Left renal cortex interstitium (tissue), 4 donors: ENCODE measurements around the gene EGLN2. TPM values are rescaled to one million over a fixed set of nuclear protein-coding genes. Genes with fewer than 3 reads are reported as not detected.
"Not testable (repeated sequence)": the region's sequence is repeated elsewhere in the genome, so short reads cannot be mapped to it uniquely, and the experiment has no call there.

ENCODE experiments used
- DNase-seq, 4 donors: peaks; one replicate each; pipeline ENCODE4 v3.0.0-alpha.2; 2013; ENCODE audit warnings: low read depth in 4 of 4, low spot score in 2 of 4, missing footprints in 1 of 4
- polyA plus RNA-seq, 4 donors: library from polyadenylated mRNA; unstranded; fragments of 120-200 nt; gene quantifications; one replicate each; pipeline ENCODE4 v1.2.1, GENCODE V29; 2013; ENCODE audit not compliant: insufficient read length in 4 of 4

The EGLN2 gene
- polyA plus RNA-seq, 4 donors, result 64.8 to 91.8 (median 79.0) TPM

DNA sequence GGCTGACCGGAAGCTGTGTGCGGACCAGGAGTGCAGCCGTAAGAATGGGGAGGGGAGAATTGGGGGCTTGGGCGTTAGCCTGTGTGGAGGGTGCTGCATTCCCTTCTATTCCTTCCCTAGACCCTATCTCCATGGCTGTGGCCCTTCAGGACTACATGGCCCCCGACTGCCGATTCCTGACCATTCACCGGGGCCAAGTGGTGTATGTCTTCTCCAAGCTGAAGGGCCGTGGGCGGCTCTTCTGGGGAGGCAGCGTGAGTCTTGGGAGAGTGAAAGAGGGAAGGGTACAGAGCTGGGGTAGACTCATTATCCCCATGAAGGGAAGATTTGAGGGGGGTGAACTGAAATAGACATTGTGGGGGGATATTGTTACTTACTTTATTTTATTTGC is 23.4 kb upstream of the EGLN2 start:
- no peak for DNase-seq

DNA sequence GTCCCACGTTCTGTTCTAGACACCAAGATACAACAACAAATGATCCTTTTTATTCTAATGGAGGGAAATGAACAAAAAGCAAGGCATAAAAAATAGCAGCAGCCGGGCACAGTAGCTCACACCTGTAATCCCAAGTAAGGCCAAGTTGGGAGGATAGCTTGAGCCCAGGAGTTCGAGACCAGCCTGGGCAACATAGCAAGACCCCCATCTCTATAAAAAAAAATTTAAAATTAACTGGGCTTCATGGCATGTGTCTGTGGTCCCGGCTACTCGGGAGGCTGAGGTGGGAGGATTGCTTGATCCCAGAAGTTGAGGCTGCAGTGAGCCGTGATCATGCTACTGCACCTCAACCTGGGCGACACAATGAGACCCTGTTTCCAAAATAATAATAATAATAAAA is 22.6 kb upstream of the EGLN2 start:
- DNase-seq, result no peak

DNA sequence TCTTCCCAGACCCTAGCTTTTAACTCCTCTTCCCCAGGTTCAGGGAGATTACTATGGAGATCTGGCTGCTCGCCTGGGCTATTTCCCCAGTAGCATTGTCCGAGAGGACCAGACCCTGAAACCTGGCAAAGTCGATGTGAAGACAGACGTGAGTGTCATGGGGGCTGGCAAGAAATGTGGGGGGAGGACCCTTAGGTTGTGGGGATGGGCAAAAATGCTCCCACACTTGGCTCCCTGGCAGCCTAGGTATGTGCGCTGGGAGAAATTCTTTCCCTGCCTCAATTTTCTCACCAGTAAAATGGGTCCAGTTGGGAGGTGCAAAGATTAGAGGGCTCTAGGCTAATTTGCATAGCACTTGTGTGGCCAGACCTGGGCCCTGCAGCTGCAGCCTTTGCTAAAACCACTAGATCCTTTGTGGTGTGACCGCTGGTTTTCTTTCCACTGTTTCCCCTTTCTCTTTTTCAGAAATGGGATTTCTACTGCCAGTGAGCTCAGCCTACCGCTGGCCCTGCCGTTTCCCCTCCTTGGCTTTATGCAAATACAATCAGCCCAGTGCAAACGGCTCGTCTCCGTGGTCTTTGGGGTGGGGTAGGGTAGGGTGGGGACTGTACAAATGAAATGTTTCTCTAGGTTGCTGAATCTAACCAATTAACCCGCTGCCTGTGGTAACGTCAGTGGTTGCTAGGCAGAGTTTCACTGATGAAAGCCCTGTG is 21.9 kb upstream of the EGLN2 start:
- peak in 3 of 4 donors; percentile 74 to 92 (median 86) for DNase-seq

DNA sequence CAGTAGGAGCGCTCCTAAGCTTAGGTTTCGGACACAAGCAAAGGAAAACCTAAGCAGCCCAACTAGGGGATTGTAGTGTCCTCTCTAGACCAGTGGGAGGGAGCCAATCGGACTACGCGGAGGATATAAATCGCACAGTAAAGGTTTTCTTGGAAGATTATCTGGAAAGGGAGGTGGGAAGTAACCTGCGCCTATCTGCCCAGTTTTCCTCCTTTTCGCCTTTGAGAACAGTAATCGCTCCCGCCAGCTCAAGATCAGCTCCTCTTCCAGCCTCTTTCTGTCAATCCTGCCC is 21.4 kb upstream of the EGLN2 start:
- peak in 1 of 4 donors; percentile 95 for DNase-seq

DNA sequence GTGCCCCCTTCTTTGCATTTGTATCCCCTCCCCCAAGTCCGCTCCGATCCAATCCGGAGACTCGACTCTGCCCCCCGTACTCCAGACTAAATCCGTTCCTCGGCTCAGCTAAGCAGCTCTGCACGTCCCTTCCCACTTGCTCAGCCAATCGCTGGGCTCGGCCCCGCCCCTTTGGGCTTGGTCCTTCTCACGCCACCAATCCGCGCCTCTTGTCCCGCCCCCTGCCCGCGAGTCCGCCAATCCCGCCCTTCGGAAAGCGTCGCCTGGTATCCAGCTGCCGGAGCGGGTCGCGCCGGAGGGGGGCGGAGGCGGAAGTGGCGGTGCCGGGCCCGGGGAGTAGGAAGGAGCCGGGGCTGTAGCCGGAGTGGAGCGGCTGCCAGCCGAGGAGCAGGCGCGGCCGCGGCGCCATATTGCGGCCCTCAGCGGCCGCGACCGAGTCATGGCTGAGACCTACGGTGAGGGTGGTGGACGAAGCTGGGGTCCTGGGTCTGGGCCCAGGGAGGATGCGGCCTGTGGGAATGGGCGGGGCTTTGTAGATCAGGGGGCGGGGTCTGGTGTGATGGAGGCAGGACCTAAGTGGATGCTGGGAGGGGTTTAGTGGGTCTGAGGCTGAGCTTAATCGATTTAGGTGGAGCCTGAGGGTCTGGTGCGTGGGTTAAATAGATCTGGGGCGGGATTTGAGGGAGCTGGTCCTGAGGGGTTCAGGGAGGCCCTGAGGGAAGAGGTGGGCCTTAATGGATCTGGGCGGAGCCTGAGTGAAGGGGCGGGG is 20.9 kb upstream of the EGLN2 start, which contains the start of gene RAB4B:
Gene RAB4B, plus strand, starts transcription at position 311 of the 769 bp plus-strand sequence. Its CDS starts 129 bp downstream, at position 440.
- DNase-seq, result peak; percentile 96 to 99 (median 99)

DNA sequence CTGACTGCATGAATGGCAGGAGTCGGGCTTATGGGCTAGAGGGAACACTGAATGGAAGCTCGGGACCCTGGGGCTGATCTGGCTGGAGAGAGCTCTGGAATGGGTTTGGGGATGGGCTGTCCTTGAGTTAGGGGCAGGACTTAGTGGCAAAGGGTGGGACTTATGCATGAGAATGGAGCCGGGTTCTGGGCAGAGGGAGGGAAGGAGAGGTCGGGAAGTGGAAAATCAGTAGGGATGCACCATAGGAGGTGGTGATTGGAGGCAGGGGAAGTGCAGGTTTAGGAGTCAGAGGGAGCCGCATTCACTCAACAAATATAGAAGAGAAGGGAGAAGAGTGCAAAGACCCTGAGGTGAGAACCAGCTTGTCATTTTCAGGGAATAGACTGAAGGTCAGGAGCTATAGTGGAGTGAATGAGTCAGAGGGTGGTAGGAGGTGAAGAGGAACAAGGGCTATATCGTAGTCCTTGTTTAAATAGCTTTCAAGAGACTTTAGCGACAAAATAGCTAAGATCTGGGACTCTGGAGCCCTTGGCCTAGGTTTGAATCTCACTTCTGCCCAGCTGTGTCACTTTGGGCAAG is 20.2 kb upstream of the EGLN2 start:
- DNase-seq, result no peak

DNA sequence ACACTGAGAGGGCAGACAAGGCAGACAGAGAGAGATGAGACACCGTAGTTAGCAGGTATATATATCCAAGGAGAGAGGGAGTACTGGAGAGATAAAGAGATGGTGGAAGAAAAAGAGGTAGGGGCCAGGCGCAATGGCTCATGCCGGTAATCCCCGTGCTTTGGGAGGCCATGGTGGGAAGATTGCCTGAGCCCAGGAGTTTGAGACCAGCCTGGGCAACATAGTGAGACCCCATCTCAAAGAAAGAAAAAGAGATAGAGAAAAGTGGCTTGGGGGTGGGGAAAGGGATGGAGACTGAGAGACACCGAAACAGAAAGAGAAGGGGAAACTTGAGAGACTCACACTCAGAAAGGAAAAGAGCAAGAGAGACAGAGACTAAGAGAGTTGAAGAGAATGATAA is 18.4 kb upstream of the EGLN2 start:
- DNase-seq, result no peak

DNA sequence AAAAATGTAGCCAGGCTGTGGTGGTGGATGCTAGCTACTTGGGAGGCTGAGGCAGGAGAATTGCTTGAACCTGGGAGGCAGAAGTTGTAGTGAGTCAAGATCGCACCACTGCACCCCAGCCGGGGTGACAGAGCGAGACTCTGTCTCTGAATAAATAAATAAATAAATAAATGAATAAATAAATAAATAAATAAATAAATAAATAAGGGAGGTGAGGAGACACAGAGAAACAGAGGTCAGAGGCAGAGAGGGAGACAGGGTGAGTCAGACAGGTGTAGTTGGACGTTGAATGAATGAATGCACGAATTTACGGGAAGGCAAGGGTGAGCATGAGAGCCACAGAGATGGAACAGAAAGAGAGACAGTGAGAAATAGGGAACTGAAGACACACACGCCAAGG is 17.9 kb upstream of the EGLN2 start:
- no peak for DNase-seq

DNA sequence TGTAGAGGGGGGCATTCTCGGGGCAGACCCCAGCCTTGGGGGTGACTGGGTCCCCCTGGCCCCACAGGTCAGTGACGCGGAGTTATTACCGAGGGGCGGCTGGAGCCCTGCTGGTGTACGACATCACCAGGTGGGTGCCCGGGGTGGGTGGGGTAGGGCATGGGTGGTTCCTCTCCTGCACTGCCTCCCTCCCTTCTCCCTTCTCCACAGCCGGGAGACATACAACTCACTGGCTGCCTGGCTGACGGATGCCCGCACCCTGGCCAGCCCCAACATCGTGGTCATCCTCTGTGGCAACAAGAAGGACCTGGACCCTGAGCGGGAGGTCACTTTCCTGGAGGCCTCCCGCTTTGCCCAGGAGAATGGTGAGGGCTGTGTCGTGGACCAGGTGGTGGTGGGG is 15.3 kb upstream of the EGLN2 start:
- no peak for DNase-seq

DNA sequence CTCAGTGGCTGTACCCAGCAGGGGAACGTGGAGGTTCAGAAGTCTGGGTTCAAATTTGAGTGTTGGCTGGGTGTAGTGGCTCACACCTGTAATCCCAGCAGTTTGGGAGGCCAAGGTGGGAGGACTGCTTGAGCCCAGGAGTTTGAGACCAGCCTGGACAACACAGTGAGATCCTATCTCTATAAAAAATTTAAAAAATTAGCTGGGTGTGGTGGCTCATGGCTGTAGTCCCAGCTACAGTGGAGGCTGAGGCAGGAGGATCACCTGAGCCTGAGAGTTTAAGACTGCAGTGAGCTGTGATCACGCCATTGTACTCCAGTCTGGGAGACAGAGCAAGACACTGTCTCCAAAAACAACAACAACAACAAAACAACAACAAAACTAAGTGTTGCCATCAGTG is 14.8 kb upstream of the EGLN2 start:
- DNase-seq, result not testable (repeated sequence)

DNA sequence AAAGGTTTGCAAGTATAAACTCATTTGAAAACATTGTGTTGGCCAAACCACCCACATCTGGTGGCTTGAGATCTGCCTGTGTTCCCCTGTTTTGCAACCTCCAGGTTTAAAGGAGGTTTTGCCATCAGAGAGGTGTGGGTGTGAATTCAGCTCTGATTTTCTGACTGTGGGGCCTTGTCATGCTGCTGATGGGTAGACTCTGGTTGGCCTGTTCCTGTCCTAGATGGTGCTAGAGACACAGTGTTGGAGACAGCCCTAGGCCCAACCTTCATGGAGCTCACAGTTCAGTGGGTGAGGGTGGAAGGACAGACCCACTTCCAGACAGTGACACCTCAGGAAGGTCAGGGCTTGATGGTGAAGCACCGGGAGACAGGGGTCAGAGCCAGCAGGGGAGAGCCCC is 13.5 kb upstream of the EGLN2 start:
- no peak for DNase-seq

DNA sequence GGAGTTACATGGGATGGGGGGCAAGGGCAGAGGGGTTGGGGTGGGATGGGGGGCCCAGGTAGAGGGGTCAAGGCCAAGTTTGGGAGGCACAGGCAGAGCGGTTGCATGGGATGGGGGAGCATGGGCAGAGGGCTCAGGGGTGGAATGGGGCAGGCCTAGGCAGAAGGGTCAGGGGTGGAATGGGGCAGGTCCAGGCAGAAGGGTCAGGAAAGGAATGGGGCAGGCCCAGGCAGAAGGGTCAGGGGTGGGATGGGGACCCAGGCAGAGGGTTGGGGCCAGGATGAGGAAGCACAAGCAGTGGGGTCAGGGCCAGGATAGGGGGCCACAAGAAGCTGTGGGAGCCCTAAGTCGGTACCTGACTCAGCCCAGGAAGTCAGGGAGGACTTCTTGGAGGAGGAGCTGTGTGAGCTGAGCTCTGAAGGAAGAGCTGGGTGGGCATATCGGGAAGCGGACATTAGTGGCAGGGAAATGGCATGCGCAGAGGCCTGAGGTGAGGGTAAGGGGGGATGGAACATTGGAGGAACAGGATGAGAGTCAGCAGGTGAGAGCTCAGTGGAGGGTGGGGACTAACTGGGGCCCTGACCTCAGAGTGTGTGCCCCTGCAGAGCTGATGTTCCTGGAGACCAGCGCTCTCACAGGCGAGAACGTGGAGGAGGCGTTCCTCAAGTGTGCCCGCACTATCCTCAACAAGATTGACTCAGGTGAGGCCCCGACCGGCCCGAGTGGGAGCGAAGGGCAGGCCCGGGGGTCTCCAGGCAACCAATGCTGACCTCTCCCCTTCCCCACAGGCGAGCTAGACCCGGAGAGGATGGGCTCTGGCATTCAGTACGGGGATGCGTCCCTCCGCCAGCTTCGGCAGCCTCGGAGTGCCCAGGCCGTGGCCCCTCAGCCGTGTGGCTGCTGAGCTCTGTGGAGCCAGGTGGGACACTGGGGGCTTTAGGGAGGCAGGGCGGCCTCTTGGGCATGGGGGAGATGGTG is 12.6 kb upstream of the EGLN2 start:
- DNase-seq, result no peak

DNA sequence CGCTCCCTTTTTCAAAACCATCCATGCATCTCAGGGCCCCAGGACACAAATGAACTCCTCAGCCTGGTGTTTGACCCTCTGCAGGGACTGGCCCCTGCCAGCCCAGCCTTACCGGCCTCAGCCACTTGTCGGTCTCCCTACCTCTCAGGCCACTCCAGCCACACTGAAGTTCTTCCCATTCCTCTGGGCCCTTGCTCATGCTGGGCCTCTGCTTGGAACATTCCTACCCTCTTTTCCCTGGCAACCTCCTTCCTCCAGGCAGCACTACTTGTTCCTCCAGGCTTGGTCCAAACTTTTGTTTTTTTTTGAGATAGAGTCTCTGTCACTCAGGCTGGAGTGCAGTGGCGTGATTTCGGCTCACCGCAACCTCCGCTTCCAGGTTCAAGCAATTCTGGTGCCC is 7.6 kb upstream of the EGLN2 start:
- no peak for DNase-seq

DNA sequence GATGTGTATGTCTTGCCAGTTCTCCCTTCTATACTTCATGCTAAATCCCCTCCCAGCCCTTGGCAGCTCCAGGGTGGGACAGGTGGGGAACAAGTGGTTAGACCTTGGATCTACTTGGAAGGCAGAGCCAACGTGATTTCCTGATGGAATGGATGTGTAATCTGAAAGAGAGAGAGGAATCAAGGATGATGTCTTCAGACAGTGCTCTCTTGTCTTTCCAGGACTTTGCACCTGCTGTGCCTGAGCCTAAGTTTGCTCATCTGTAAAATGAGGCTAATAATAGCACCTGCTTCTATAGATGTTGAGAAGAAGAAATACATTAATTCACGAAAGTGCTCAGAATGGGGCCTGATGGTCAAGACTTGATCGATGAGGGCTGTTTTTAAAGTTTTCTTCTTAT is 7.0 kb upstream of the EGLN2 start:
- DNase-seq, result no peak

DNA sequence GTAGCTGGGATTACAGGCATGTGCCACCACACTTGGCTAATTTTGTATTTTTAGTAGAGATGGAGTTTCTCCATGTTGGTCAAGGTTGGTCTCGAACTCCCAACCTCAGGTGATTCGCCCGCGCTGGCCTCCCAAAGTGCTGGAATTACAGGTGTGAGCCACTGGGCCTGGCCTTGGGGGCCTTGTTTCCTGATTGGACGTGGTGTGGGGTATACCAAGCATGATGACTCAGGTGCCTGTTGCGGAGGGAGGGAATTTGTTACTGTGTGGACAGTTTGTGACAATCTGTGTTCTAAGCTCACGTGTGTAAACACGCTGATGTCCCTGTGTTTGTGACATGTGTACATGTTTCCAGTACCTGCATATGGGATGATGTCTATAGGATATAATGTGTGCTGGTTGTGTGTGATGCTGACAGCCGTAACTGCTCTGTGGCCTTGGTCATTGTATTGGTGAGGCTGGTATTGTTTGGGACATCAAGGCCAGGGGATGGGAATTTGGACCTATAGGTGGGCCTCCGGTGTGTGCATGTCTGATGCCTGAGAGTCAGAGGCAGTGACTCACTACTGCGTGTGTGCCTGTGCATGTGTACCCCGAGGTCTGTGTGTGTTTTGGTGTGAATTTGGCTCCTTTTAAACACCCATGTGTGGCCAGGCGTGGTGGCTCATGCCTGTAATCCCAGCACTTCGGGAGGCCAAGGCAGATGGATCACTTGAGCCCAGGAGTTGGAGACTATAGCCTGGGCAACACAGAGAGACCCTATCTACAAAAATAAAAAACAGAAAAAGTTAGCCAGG is 1.6 kb upstream of the EGLN2 start:
- no peak for DNase-seq

DNA sequence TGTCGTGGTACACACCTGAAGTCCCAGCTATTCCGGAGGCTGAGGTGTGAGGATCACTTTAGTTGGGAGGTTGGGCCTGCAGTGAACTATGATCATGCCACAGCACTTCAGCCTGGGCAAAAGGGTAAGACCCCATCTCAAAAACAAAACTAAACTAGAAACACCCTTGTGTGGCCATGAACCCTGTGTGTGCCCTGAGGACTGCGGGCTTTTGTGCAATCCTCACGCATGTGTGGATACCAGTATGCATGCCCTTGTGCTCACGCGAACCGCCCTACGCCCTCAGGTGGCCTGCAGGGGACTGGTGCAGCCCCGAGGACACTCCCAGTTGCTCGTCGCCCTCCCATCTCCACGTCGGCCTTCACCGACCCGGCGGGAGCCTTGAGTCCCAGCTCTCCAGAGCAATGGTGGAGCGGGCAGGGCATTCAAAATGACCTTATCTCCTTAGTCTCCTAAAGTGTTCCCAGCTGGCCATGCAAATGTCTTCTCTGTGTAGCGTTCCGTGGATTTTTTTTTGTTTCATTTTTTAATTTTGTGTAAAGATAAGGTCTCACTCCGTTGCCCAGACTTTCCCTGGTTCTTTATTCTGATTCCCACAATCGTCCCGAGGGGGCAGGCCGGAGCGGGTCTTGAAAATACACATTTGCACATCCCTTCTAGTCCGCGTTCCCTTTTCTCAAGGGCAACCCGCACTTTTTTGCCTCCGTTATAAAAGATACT is 868 bp upstream of the EGLN2 start:
- DNase-seq, result peak in 1 of 4 donors; percentile 86

DNA sequence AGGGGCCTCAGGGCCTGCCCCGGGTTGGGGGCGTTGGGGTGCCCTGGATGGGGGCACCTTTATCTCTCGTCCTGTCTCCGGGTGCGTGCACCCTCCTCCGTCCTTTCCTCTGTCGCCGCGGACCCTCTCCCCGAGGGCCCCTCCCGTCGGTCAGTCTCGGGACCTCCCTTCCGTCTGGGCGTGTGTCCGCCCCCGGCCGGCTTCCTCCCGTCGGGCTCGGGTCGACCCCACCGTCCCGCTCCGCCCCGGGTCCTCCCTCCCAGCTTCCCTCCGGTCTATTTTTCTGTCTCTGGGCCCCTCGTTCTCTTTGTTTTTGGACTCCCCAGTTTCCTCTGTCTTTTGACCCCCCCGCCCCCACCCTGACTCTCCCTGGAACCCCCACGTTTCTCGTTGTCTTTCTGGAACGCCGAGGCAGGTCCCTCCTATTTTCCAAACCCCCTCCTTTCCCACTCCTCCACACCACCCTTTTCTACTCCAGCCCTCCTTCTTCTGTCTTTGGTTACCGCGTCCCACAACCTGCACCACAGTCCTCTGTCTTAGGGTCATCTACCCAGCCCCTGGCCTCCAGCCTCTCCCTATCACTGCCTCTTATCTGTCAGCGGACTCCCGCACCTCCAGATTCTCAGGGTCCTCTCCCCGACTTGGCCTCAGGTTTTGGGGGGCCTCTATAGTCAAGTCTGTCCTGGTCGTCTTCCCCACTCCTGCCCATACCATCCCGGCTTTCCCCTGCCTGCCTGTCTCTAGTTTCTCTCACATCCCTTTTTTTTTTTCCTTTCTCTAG is 757 bp downstream of the EGLN2 start:
- no peak for DNase-seq

DNA sequence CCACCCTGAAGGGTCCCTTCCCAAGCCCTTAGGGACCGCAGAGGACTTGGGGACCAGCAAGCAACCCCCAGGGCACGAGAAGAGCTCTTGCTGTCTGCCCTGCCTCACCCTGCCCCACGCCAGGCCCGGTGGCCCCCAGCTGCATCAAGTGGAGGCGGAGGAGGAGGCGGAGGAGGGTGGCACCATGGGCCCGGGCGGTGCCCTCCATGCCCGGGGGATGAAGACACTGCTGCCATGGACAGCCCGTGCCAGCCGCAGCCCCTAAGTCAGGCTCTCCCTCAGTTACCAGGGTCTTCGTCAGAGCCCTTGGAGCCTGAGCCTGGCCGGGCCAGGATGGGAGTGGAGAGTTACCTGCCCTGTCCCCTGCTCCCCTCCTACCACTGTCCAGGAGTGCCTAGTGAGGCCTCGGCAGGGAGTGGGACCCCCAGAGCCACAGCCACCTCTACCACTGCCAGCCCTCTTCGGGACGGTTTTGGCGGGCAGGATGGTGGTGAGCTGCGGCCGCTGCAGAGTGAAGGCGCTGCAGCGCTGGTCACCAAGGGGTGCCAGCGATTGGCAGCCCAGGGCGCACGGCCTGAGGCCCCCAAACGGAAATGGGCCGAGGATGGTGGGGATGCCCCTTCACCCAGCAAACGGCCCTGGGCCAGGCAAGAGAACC is 1.5 kb downstream of the EGLN2 start:
- no peak for DNase-seq
